Stimulated activated CD8-positive, alpha-beta memory T cell treated with anti-CD3 and anti-CD28 coated beads, Interleukin-15, amount 100 ng/mL, for 1 hour (primary cell): ENCODE data around the gene C4orf51.
A peak's percentile ranks its signal among the peaks of the same experiment; 100 is the strongest.

Experiments used
- DNase-seq: peaks from one replicate; pipeline ENCODE4 v3.0.0-alpha.2; 2020; ENCODE audit warnings: low read depth

Gene C4orf51

GRCh38 chr4:145709843-145710242, 29.9 kb downstream of the C4orf51 start:
- DNase-seq = no peak

- DNase-seq = no peak
Observed at GRCh38 chr4:145716200-145716599, 36.3 kb downstream of the C4orf51 start.

- DNase-seq = no peak
Observed at GRCh38 chr4:145716661-145717200, 36.8 kb downstream of the C4orf51 start.

- DNase-seq = no peak
Observed at GRCh38 chr4:145719752-145720624, 40.0 kb downstream of the C4orf51 start.

GRCh38 chr4:145720656-145721055, 40.7 kb downstream of the C4orf51 start:
- no peak for DNase-seq

- no peak for DNase-seq
Observed at GRCh38 chr4:145722561-145722960, 42.6 kb downstream of the C4orf51 start.

- DNase-seq = no peak
Observed at GRCh38 chr4:145723336-145723735, 43.4 kb downstream of the C4orf51 start.

- no peak for DNase-seq
Observed at GRCh38 chr4:145730026-145730425, 50.1 kb downstream of the C4orf51 start.

- DNase-seq = no peak
Observed at GRCh38 chr4:145731028-145731427, 51.1 kb downstream of the C4orf51 start.

GRCh38 chr4:145732001-145732815, 52.3 kb downstream of the C4orf51 start:
- DNase-seq = no peak

GRCh38 chr4:145732895-145733880, 53.2 kb downstream of the C4orf51 start:
- peak; percentile 62 for DNase-seq

GRCh38 chr4:145734031-145734430, 54.1 kb downstream of the C4orf51 start:
- DNase-seq = no peak

- DNase-seq = no peak
Observed at GRCh38 chr4:145734576-145735346, 54.8 kb downstream of the C4orf51 start.

- DNase-seq = no peak
Observed at GRCh38 chr4:145735347-145735675, 55.4 kb downstream of the C4orf51 start.

GRCh38 chr4:145735827-145736226, 55.9 kb downstream of the C4orf51 start:
- no peak for DNase-seq

GRCh38 chr4:145736241-145736831, 56.4 kb downstream of the C4orf51 start:
- DNase-seq = no peak

- DNase-seq = no peak
Observed at GRCh38 chr4:145739845-145740244, 59.9 kb downstream of the C4orf51 start.

GRCh38 chr4:145740806-145741205, 60.9 kb downstream of the C4orf51 start:
- no peak for DNase-seq

- no peak for DNase-seq
Observed at GRCh38 chr4:145743641-145744040, 63.7 kb downstream of the C4orf51 start.

GRCh38 chr4:145755802-145756201, 75.9 kb downstream of the C4orf51 start:
- DNase-seq = no peak

- no peak for DNase-seq
Observed at GRCh38 chr4:145756244-145756643, 76.3 kb downstream of the C4orf51 start.
